ENCODE measurements around the gene VPS13D.

DNA sequence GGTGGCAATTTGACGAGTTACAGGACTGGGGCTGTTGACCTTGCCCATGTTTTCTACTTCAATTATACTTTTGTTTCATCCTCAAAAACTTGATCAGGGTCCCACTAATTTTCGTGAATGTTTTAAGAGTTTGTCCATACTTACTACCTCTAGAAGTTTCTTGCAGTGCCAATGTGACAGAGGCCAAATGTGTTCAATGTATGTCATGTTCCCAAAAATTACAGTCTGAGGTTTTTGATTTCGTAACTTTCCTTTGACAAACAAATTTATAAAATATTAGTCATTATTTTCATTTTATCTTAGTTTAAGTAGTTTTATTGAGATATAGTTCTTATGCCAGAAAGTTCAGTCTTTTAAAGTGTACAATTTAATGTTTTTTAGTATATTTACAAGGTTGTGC lies 15.3 kb downstream of the VPS13D start:
- no peak for TF ChIP-seq EZH2 (IDR thresholded peaks at IDR 0.05; ENCODE audit: borderline replicate concordance, low read depth, low read length, severe bottlenecking)
- TF ChIP-seq, protein P1, sequence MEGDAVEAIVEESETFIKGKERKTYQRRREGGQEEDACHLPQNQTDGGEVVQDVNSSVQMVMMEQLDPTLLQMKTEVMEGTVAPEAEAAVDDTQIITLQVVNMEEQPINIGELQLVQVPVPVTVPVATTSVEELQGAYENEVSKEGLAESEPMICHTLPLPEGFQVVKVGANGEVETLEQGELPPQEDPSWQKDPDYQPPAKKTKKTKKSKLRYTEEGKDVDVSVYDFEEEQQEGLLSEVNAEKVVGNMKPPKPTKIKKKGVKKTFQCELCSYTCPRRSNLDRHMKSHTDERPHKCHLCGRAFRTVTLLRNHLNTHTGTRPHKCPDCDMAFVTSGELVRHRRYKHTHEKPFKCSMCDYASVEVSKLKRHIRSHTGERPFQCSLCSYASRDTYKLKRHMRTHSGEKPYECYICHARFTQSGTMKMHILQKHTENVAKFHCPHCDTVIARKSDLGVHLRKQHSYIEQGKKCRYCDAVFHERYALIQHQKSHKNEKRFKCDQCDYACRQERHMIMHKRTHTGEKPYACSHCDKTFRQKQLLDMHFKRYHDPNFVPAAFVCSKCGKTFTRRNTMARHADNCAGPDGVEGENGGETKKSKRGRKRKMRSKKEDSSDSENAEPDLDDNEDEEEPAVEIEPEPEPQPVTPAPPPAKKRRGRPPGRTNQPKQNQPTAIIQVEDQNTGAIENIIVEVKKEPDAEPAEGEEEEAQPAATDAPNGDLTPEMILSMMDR (IDR thresholded peaks at IDR 0.05; ENCODE audit: borderline replicate concordance, extremely low read depth, low read length, poor library complexity, severe bottlenecking) = no peak
